Keratinocyte (primary cell): ENCODE measurements around the gene OOSP2. TPM values are rescaled to one million over a fixed set of nuclear protein-coding genes. Genes with fewer than 3 reads are reported as not detected.

Experiments
- DNase-seq: peaks from one replicate; pipeline ENCODE4 v3.0.0-alpha.2; 2011; ENCODE audit warnings: low read depth, missing footprints, low spot score
- FAIRE-seq: peaks from 2 replicates; lab custom pipeline; 2011; peaks lifted over from hg19 to GRCh38; lab: Jason Lieb, UNC
- H2AFZ ChIP-seq: 2 replicates; pipeline ENCODE4 v1.6.0; 2012; ENCODE audit warnings: low read length, control low read depth, inconsistent platforms; ENCODE audit not compliant: control insufficient read depth
- H3K27ac ChIP-seq: 2 replicates; pipeline ENCODE4 v1.5.1; 2011; ENCODE audit warnings: low read length; ENCODE audit not compliant: control insufficient read depth, insufficient read depth
- H3K27me3 ChIP-seq: 3 replicates; pipeline ENCODE4 v1.6.0; 2011; ENCODE audit warnings: low read length; ENCODE audit not compliant: control insufficient read depth, insufficient read depth; ENCODE audit errors: extremely low read depth
- H3K36me3 ChIP-seq, 2 experiments: 2 replicates in 1 of 2; 3 replicates in 1 of 2; pipeline ENCODE4 v1.5.1; 2011; ENCODE audit warnings: low read length in 2 of 2, mild to moderate bottlenecking in 1 of 2; ENCODE audit not compliant: control insufficient read depth in 2 of 2, insufficient read depth in 2 of 2; ENCODE audit errors: extremely low read depth in 1 of 2
- H3K4me1 ChIP-seq: 3 replicates; pipeline ENCODE4 v1.5.1; 2011; ENCODE audit warnings: low read length; ENCODE audit not compliant: control insufficient read depth, insufficient read depth; ENCODE audit errors: extremely low read depth
- H3K4me2 ChIP-seq: 3 replicates; pipeline ENCODE4 v1.6.0; 2011; ENCODE audit warnings: low read depth, low read length; ENCODE audit not compliant: control insufficient read depth, insufficient read depth; ENCODE audit errors: extremely low read depth
- H3K4me3 ChIP-seq, 3 experiments: fragments of 200-600 bp in 1 of 3; sonication (generic) in 1 of 3; 2 replicates in 2 of 3; 3 replicates in 1 of 3; pipeline ENCODE4 v1.5.1; 2011 to 2016; ENCODE audit warnings: low read length in 3 of 3, mild to moderate bottlenecking in 3 of 3, control low read depth in 2 of 3, inconsistent platforms in 1 of 3, low read depth in 1 of 3, mixed read lengths in 1 of 3, mixed run types in 1 of 3, moderate library complexity in 1 of 3; ENCODE audit not compliant: control insufficient read depth in 2 of 3, insufficient read depth in 2 of 3; ENCODE audit errors: extremely low read depth in 1 of 3
- H3K79me2 ChIP-seq: 2 replicates; pipeline ENCODE4 v1.6.0; 2012; ENCODE audit warnings: low read length; ENCODE audit not compliant: control insufficient read depth, insufficient read depth
- H3K9ac ChIP-seq: 3 replicates; pipeline ENCODE4 v1.6.0; 2011; ENCODE audit warnings: low read length; ENCODE audit not compliant: control insufficient read depth, insufficient read depth; ENCODE audit errors: extremely low read depth
- H3K9me1 ChIP-seq: 3 replicates; pipeline ENCODE4 v1.6.0; 2011; ENCODE audit warnings: low read length; ENCODE audit not compliant: control insufficient read depth, insufficient read depth; ENCODE audit errors: extremely low read depth
- H3K9me3 ChIP-seq: 2 replicates; pipeline ENCODE4 v1.5.1; 2012; ENCODE audit warnings: low read depth, low read length; ENCODE audit not compliant: control insufficient read depth
- H4K20me1 ChIP-seq: 3 replicates; pipeline ENCODE4 v1.6.0; 2011; ENCODE audit warnings: low read length; ENCODE audit not compliant: control insufficient read depth, insufficient read depth; ENCODE audit errors: extremely low read depth
- CTCF ChIP-seq, 3 experiments: IDR thresholded peaks in 1 of 3; conservative IDR thresholded peaks in 1 of 3; optimal IDR thresholded peaks in 1 of 3; 2 replicates in 2 of 3; 3 replicates in 1 of 3; pipeline versions ENCODE3 to v1.5.1; 2011; ENCODE audit warnings: low read length in 3 of 3, mild to moderate bottlenecking in 3 of 3, moderate library complexity in 2 of 3, control low read depth in 1 of 3, inconsistent platforms in 1 of 3; ENCODE audit not compliant: insufficient read depth in 2 of 3; ENCODE audit errors: extremely low read depth in 1 of 3
- EZH2 ChIP-seq: IDR thresholded peaks from one replicate; pipeline ENCODE4 v1.6.1; 2012; ENCODE audit warnings: inconsistent platforms, mild to moderate bottlenecking, low read length, moderate library complexity
- dilution Hi-C: fragments of 300-500 bp; cut with MboI; formaldehyde crosslinking; loops from one replicate; pipeline ENCODE4 v1.7.0; 2020; ENCODE audit warnings: low sequenced_read_pairs; ENCODE audit not compliant: extremely low pct_ligation_motif_present
- polyA plus RNA-seq, 5 experiments: library from polyadenylated mRNA; depleted of rRNA in 3 of 5; stranded (reverse) in 3 of 5; stranded (forward) in 1 of 5; unstranded in 1 of 5; fragments of >200 nt; gene quantifications; 1 replicate in 1 of 5; 2 replicates in 3 of 5; 3 replicates in 1 of 5; pipeline versions ENCODE4 v1.2.1 to v1.2.3, GENCODE V29; 2011 to 2012; ENCODE audit warnings: missing spikeins in 2 of 5, low read depth in 1 of 5, low replicate concordance in 1 of 5

The OOSP2 gene
- polyA plus RNA-seq, 1 donor (not counting 4 experiments of a cell fraction or from before 2014, with no cell fraction given) = not detected

- Histone ChIP-seq H3K4me3 (no peak overlapping the region), H3K9ac (no peak overlapping the region), H2AFZ (no peak overlapping the region), H3K27ac (no peak overlapping the region), H3K4me1 (no peaks in the 10 kb centered on the region), H4K20me1 (no peaks in the 10 kb centered on the region), H3K36me3 (no peaks in the 10 kb centered on the region), H3K4me2 (no peak overlapping the region), H3K9me3 (no peaks in the 10 kb centered on the region), H3K79me2 (no peaks in the 10 kb centered on the region), H3K27me3 (no peaks in the 10 kb centered on the region), H3K9me1 (no peaks in the 10 kb centered on the region)
- dilution Hi-C loops = no loop called here
- TF ChIP-seq CTCF (optimal IDR thresholded peaks at IDR 0.05 in 1 of 3, IDR thresholded peaks at IDR 0.05 in 1 of 3, conservative IDR thresholded peaks at IDR 0.05 in 1 of 3; ENCODE audit: extremely low read depth in 1 of 3, insufficient read depth in 2 of 3, low read length in 3 of 3) (no peak), EZH2 (no peak)
- FAIRE-seq = no peak
- DNase-seq = no peak
Observed at GRCh38 chr11:60077216-60077817, 37.1 kb downstream of the OOSP2 start.

- dilution Hi-C loops = no loop called here
- TF ChIP-seq CTCF (optimal IDR thresholded peaks at IDR 0.05 in 1 of 3, IDR thresholded peaks at IDR 0.05 in 1 of 3, conservative IDR thresholded peaks at IDR 0.05 in 1 of 3; ENCODE audit: extremely low read depth in 1 of 3, insufficient read depth in 2 of 3, low read length in 3 of 3) (no peak), EZH2 (no peak)
- Histone ChIP-seq H3K36me3 (no peaks in the 10 kb centered on the region), H2AFZ (no peak overlapping the region), H3K9me3 (no peaks in the 10 kb centered on the region), H3K4me2 (no peak overlapping the region), H3K9ac (no peak overlapping the region), H3K27me3 (no peaks in the 10 kb centered on the region), H3K4me3 (no peak overlapping the region), H3K9me1 (no peaks in the 10 kb centered on the region), H3K27ac (no peak overlapping the region), H3K4me1 (no peaks in the 10 kb centered on the region), H3K79me2 (no peaks in the 10 kb centered on the region), H4K20me1 (no peaks in the 10 kb centered on the region)
- FAIRE-seq (no peak), DNase-seq (no peak)
Observed at GRCh38 chr11:60077981-60078380, 37.8 kb downstream of the OOSP2 start.
